NCI-H146 treated with DMSO at 0.1 percent for 48 hours (cell line): ENCODE data around the gene CLASP1.
A peak's percentile ranks its signal among the peaks of the same experiment; 100 is the strongest.
"Not testable (repeated sequence)": the region's sequence is repeated elsewhere in the genome, so short reads cannot be mapped to it uniquely, and the experiment has no call there.

Experiments used
- DNase-seq: peaks from one replicate; lab custom pipeline; 2025; ENCODE audit not compliant: unreplicated experiment; lab: John Stamatoyannopoulos, UW

CLASP1 gene

GRCh38 chr2:121625953-121626352, 23.3 kb downstream of the CLASP1 start:
- DNase-seq, result no peak

GRCh38 chr2:121617042-121617599, 32.1 kb downstream of the CLASP1 start:
- no peak for DNase-seq

- no peak for DNase-seq
These were observed 35.5 kb downstream of the CLASP1 start for GRCh38 chr2:121613774-121614173.

- DNase-seq, result no peak
These were observed 36.1 kb downstream of the CLASP1 start for GRCh38 chr2:121613152-121613551.

GRCh38 chr2:121611730-121612705, 37.2 kb downstream of the CLASP1 start:
- no peak for DNase-seq

GRCh38 chr2:121611048-121611649, 38.1 kb downstream of the CLASP1 start:
- DNase-seq, result not testable (repeated sequence)

GRCh38 chr2:121610487-121610874, 38.8 kb downstream of the CLASP1 start:
- not testable (repeated sequence) for DNase-seq

GRCh38 chr2:121608967-121609366, 40.3 kb downstream of the CLASP1 start:
- DNase-seq, result no peak

- no peak for DNase-seq
These were observed 40.9 kb downstream of the CLASP1 start for GRCh38 chr2:121608367-121608766.

GRCh38 chr2:121605820-121606733, 43.2 kb downstream of the CLASP1 start:
- no peak for DNase-seq

- DNase-seq, result no peak
These were observed 46.1 kb downstream of the CLASP1 start for GRCh38 chr2:121603185-121603584.

GRCh38 chr2:121599963-121600651, 49.2 kb downstream of the CLASP1 start:
- DNase-seq, result no peak

- DNase-seq, result no peak
These were observed 51.2 kb downstream of the CLASP1 start for GRCh38 chr2:121598087-121598486.

- DNase-seq, result peak; percentile 47
These were observed 52.8 kb downstream of the CLASP1 start for GRCh38 chr2:121596221-121597080.

- DNase-seq, result no peak
These were observed 54.0 kb downstream of the CLASP1 start for GRCh38 chr2:121595012-121595891.

- DNase-seq, result no peak
These were observed 58.1 kb downstream of the CLASP1 start for GRCh38 chr2:121591199-121591598.

GRCh38 chr2:121588357-121588756, 60.9 kb downstream of the CLASP1 start:
- DNase-seq, result no peak

- no peak for DNase-seq
These were observed 62.1 kb downstream of the CLASP1 start for GRCh38 chr2:121587131-121587530.
